ENCODE data around the gene CDK2AP2.

The CDK2AP2 gene

DNA sequence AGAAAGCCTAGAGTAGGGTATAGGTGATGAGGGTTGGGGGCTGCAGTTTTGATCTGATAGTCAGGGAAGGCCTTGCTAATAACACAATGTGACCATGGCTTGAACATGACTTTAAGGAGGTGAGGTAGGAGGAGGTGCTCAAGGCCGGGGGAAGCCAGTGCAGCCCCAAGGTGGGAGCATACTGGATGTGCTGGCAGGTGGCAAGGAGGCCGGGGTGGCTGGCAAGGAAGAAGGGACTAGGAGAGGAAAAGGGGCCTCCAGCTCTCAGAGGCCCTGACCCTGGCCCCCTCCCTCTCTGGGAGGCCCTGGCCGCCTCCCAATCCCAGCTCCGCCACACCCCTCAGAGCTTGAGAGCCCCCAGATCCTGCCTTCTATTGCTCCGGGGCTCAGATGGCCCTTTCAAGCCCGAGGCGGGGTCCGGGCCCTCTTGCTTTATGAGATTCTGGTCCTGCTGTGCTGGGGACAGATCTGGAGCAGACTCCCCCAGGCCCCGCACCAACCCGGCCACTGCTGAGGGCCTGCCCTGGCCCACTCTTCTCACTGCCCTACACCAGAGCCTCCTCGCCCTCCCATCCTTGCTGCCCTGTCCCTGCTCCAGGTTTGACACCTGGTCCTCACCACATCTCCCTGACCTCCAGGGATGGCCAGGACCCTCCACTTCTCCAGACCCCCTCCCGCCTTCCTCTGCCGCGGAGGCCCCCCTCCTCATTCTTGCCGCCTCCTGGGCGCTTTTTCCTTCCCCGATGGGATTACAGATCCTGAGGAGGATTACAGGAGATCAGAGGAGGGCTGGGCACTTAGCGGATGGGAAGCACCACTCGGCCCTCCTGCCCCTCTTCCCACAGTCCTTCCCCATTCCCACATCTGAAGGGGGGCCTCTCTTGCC is 4.6 kb downstream of the CDK2AP2 start:
- DNase-seq: no peak

DNA sequence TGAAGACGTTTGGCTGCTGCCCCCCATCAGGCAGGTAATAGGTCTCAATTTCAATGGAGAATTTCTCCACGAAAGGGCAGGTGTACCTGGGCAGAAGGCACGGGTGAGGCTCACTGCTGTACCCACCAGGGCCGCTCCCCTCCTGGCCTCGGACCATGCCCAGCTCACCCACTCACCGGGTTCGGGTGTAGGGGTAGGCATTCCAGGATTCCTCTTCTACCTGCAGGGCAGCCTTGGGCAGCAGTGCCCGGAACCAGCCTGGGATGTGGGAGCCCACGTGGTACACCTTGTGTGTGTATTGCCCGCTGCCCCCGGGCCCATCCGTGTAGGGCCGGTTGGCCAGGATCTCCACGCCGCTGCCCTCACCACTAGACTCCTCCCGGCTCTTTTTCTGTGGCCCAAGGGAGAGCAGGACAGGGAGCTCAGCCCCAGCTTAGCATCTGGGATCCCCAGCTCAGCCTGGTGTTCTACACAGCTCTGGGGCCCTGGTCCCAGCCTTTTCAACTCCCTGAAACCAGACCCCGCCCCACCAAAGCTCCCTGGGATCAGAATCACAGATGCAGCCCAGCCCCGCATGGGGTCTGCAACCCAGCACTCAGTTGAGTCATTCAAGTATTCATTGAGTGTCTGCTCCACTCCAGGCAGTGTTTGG is 5.5 kb downstream of the CDK2AP2 start:
- DNase-seq: no peak

DNA sequence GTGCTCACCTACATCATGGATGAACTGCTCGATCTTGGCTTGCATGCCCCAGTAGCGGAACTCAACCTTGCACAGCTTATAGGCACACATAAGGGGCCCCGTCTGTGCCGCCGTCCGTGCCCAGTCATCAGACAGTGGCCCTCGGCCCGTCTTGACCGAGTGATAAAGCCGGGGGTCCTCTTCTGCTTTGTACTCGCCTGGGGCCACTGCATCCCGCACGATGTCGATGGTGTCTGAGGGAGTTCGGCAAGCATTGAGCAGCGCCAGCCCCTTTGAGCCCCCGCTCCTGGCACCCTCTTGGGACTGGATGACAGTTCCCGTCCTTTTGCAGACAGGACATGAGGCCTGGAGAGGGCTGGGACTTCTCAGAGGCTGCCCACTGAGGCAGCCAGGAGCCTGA is 6.1 kb downstream of the CDK2AP2 start:
- no peak for DNase-seq

DNA sequence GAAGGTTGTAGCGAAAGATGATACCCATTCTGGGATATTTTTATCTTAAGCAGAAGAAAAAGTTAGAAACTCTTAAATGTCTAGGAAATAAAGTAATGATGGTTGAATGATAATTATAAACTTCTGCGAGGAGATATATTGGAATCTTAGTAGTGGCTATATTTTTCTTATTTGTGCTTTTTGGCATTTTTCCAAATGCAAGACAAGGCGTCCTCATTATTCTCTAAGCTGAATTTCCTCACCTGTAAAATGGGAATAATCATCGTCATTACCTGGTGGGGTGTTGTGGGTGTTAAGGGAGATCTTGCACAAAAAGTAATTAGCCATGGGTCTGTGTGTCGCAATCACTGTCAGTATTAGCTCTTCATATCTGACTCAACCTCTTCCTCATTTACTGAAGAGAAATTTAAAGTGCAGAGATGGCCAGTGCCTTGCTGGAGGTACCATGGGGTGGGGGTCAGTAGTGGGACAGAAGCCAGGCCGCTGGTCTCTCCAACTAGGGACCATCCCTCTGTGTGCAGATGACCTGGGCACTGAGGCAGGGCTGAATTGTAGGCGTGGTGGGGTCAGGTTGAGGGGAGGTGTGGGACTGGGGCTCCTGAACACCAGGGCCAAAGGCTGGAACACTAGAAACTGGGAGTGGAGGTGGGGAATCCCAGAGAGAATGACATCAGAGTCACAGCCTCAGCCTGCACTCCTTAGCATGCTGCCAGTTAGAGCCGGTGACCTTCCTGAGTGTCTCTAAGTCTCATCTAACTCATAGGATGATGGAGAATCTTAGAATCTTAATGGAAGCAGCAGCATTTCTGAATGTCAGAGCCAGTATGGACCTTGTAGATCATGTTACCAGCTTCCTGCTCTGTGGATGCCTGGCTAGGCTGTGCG is 6.9 kb downstream of the CDK2AP2 start:
- no peak for DNase-seq

DNA sequence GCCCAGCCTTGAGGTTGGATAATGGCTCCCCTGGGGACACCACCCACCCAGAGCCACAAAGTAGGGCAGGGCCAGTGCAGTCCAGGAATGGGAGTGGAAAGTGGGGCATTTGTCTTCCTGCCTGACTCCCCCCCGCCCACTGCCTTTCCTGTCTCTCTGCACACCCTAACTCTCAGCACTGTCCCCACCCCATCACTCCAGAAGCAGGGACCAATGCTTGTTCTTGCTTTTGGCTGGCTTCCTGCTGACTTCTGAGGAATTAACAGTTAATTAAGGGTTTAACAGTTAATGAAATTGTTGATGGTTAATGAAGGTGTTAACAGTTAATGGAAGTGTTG is 7.5 kb downstream of the CDK2AP2 start:
- no peak for DNase-seq

DNA sequence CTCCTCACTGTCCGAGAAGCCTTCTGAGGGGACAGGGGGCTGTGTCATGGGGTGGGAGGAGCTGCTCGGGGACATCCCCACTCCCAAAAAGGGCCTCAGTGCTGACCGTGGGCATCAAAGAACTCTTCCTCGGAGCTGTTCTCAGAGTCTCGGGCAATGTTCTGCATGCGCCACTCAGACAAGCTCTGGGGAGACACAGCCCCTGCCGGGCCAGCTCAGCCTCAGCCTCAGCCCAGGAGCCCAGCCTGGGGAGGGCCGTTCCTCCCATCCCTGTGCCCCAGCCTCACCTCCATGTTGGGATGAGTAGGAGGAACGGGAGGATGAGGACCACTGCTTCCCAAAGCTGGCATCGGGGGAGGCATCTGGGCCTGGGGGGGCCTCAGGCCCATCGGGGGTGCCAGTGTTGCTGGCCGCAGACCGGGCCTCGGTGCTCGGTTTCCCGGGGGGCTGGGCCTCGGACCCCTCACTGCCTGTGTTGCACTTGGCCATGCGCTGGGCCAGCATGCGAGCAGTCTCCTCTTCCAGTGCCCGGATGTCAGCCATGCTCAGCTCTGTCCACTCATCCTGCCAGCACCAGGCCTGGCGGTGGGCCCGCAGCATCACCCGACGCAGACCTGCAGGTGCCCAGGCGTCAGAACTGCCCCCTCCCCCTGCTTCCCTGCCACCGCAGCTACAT is 8.0 kb downstream of the CDK2AP2 start:
- no peak for DNase-seq

DNA sequence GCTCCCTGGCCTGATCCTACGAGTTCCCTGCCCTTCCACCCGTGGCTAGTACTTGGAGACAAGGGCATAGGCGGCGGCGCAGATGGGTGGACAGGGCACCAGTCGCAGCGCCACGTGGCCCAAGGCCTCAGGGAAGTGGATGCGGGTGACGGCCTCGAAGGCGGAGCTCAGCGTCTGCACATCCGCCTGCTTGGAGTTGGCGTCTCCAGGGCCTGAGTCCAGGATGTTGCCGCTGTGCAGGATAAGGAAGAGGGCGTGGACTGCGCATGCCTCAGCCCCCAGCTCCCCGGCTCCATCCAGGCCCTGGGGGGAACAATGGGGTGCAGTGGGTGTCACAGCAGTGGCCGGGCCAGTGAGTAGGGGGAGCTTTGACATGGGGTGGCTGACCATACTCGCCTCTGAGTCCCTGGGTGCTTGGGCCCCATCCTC is 9.4 kb downstream of the CDK2AP2 start:
- no peak for DNase-seq

DNA sequence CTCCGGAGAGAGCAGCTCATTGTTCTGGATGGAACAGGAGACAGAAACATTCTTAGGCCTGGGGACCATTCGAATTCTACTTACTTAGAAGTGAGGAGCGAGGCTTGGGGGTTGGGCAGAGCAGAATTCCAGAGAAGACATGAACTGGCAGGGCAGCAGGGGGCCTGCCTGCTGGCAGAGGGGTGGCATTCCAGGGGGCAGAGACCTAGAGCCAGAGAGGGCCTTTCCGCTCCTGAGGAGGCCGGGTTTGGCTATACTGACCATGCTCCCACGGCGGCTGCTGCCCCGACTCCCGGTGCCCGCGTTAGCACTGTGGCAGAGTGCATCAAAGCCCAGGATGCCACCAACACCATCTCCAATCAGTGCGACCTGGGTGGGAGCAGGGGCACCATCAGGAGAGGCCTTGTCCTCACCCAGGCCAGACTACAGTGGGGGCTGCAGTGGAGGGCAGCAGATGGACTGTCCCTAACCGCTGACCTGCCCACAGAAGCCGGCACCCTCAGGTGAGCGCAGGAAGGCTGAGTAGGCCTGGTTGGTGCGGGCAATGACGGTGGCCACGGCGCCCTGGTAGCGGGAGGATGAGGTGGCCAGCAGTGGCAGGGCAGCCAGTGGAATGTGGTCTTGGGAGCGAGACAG is 10.2 kb downstream of the CDK2AP2 start:
- DNase-seq: no peak

DNA sequence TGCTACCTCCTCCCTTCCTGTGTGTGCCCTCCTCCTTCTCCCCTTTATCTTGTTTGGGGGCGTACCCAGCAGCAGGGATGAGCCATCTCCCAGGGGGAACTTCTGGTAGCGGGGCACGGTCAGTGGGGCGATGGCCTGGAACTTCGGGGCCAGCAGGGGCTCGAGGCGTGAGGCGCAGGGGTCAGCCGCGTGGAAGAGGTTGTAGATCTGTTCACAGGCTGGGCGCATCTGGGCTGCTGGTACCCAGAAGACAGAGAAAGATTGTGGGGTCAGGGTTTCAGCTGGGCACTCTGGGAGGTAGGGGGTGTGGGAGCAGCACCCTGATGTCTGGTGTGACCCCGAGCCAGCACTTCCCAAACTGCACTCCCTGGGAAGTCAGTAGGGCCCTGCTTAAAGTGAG is 11.8 kb downstream of the CDK2AP2 start:
- no peak for DNase-seq

DNA sequence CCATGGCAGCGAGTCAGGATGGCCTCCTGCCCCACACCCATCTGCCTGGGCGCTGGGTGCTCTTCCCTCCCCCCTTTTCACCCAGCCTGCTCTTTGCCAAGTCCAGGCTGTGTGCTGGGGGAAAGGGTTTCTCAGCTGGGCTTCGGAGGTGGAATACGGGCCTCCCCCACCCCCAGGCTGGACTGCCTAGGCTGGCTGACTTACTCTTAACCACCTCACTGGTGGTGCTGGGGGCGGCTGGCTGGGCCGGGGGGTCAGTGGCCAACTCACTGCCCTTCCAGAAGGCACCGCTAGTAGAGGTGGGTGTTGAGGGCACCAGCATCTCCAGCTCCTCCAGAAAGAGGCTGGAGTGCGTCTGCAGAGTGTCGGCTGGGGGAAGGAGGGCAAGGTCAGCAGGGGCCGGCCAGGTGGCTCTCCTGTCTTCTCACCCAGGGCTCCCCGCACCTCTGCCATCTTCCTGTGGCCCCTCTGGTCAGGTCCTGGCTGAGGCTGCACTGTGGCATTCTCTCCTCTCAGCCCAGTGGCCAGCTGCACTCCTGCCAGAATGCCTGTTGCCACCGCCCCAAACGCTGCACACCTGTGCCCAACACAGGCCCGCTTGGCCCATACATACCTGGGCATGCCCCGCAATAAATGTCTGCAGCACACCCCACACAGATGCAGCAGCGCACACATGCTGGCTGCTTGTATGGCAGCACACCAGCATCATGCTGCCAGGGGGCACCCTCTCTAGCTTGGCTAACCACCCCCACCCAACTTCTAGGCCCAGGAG is 12.5 kb downstream of the CDK2AP2 start:
- DNase-seq: no peak

DNA sequence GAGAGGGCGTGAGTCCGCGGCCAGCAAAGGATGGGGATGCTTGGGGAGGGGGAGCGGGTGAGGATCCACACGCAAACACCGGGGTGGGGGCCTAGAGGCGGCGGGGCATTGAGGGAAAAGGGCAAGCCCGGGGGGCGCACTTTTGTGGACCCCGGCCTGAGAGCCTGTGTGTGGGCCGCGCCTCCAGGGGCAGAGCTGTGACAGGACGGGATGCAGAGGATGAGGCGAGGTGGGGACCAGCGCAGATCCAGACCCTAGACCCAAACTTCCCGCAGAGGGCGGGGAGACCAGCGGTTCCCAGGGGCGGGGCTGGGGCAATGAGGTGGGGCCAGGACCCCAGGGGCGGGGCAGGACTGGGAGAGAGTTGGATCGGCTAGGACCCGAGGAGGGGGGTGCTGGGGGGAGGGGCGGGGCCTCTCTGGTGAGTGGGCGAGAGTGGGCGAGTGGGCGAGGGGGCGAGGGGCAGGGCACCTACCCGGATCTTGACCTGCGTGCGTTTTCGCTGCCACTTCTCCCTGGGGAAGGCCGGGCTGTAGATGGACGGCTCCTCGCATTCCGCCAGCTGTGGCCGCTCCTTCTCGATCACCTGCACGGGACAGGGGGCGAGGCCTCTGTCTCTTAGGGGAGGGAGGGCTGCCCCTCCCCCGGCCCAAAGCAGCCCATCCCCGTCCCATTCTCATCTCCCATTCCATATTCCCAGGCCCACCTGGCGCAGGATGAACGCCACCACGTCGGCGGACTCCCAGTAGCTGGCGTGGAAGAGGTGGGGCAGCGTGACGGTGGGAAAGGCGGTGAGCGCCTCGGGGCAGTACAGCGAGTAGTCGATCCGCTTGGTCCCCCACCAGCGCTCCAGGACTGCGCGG is 13.4 kb downstream of the CDK2AP2 start:
- DNase-seq: no peak

DNA sequence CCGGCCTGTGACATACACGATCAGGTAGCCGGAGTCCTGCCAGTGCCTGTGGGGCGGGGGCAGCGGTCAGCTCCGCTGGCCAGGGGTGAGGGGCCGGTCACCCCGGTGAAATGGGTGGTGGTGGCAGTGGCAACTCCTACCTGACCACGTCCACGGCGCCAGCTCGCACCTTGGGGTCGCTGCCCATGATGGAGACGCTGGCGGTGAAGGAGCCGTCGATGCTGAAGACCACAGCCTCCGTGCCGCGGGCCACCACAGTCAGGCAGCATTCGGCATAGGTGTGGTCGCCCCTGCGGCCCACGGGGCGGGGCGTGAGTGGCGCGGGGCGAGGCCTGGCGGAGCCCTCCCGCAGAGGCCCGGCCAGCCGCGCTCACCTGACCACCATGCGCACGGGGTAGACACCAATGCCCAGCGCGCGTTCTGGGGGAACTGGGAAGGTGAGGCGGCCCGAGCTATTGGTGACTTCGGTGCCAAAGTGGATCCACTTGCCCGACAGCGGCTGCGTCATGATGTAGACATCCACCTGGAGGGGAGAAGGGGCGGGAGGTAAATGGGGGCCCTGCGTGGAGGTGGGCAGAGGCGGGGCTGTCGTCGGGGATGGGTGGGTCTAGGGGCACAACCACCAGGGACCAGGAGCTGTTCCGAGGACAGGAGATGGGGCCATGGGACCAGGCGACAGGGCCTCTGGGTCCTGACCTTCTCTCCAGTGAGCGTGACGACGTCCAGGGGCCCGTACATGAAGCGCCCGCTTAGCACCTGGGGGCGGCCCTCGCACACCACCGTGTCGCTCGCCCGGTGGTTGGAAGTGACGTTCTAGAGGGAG is 14.2 kb downstream of the CDK2AP2 start:
- no peak for DNase-seq

DNA sequence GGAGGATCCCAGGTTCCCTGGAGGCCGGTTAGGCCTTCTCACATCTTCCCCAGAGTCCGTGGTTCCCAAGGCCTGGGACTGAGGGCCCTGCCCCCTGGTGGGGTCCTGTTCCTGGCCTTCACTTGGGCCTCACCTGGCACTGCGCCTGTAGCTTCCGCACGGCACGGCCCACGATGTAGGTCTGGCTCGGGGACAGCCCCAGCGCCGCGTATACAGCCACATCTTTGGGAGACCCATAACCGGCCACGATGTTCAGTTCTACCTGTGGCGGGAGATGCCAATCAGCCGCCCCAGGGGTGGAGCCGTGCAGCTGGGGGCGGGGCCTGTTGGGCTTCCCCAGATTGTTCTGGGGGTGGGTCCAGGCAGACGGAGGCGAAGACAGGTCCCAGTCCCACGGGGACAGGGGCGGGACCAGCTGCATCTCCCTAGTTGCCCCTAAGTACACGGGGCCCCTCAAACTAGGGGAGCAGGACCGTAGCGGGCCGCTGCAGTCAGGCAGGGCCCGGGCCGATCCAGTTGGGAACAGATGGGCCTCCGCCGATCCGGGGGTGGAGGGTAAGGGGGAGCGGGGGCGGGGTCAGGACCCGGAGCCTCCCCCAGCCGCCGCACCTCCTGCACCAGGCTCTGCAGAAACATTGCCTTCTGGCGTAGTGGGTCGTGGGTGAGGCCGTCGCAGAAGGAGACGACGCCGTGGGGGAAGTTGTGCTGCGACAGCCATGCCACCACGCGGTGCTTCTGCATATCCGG is 15.0 kb downstream of the CDK2AP2 start:
- DNase-seq: no peak

DNA sequence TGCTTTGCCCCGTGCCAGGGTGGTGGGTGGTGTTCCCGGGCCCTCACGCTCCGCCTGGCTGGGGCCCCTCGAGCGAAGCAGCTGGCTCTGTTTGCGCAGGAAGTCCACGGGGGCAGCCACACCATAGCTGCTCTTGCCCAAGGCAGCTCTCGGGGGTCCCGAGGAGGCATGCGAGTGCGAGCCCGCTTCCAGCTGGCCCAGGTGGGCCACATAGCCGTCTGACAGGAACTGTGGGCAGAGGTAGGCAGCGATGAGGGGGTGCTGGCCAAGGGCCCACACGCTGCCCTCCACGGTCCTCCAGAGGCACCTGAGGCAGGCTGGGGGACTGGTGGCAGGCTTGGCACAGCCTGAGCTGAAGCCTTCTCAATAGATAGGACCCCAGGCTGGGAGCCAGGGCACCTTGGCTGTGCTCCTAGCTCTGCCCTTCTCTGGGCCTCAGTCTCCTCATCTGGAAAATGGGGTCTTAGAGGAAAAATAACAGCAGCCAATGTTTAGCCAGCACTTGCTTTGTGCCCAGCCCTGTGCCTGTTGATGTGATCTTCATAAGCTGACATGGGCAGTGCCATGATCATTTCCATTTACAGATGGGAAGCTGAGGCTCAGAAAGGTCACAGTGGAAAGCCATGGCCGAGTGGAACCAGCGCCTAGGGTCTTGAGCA is 15.8 kb downstream of the CDK2AP2 start:
- no peak for DNase-seq

DNA sequence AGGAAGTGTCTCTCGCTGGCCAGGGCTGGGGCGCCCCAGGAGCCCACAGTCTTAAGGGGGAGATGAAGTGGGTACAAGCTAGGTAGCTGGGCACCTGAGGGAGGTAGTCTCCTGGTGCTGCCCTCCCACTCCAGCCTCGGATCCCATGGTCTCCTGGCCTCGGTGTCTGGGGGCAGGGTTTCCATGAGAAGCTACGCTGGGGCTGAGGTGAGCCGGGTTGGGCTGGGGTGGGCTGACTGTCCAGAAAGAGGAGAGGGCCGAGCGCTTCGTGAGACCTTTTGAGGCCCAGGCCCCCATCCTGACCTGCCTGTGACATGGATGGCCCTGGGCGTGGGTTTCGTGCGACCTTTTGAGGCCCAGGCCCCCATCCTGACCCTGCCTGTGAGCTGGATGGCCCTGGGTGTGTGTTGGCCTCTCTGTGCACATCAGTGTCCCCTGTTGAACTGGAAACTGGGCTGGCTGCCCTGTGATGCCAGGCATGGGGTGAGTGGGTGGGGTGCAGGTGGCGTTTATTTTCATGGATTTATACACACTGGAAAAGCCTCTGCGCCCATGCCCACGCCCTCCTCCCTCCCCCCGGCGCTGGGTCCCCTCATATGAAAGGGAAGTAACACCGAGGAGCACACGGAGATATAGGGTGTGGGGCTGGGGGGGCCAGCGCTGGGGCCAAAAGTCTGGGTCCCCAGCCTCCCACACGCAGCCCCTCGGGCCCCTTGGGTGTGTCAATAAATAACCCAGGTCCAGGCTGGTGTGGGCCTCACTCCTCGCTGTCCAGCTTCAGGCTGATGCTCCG is 16.5 kb downstream of the CDK2AP2 start:
- no peak for DNase-seq

DNA sequence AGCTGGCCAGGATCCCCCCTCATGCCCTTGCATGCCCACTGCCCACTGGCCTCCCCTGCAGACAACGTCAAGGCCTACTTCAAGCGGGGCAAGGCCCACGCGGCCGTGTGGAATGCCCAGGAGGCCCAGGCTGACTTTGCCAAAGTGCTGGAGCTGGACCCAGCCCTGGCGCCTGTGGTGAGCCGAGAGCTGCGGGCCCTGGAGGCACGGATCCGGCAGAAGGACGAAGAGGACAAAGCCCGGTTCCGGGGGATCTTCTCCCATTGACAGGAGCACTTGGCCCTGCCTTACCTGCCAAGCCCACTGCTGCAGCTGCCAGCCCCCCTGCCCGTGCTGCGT is 17.3 kb downstream of the CDK2AP2 start:
- DNase-seq: no peak

DNA sequence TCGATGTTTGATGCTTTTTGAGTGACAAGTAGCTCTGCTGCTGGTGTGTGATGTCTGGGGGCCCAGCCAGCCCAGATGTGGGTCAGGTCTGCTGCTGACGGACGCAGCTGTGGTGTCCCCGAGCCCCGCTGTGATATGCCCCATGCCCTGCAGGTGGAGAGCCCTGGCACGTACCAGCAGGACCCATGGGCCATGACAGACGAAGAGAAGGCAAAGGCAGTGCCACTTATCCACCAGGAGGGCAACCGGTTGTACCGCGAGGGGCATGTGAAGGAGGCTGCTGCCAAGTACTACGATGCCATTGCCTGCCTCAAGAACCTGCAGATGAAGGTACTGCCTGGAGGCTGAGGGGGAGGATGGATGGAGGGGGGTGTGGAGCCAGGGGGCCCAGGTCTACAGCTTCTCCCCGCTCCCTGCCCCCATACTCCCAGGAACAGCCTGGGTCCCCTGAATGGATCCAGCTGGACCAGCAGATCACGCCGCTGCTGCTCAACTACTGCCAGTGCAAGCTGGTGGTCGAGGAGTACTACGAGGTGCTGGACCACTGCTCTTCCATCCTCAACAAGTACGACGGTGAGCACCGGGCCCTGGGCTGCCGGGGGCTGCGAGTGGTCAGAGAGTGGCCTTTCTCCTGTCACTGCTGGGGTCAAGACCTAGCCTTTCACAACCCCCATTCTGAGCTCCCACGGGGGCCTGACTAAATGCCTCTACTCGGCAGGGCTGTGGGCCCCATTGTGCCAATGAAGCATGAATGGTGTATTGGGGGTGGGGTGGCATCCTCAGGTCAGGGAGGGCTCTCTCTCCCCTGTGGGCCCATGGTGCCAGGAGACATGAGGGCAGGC is 17.9 kb downstream of the CDK2AP2 start:
- DNase-seq: no peak
